A673 (cell line): Measurements from ENCODE around the gene ODAM. TPM values are rescaled to one million over a fixed set of nuclear protein-coding genes. Genes with fewer than 3 reads are reported as not detected.

Experiments used
- BruUV-seq: library from RNA; stranded (reverse); fragments of 400-500 nt; replicated peaks from 2 replicates; lab custom pipeline; 2021; lab: Mats Ljungman, UMichigan
- CTCF ChIA-PET: fragments of 300-600 bp; sonication (Branson Sonifier 250); formaldehyde crosslinking; loops from one replicate; lab custom pipeline; 2022; ENCODE audit warnings: antibody characterized with exemption; lab: Charles Lee
- POLR2A ChIA-PET: fragments of 300-600 bp; sonication (Branson Sonifier 250); formaldehyde crosslinking; loops from one replicate; lab custom pipeline; 2022; ENCODE audit warnings: antibody characterized with exemption; ENCODE audit not compliant: low non-redundant PET; lab: Charles Lee
- DNase-seq: peaks from one replicate; pipeline ENCODE4 v3.0.0-alpha.2; 2015; ENCODE audit warnings: low spot score
- H3K27ac ChIP-seq: fragments of 200-600 bp; sonication (generic); 2 replicates; pipeline ENCODE4 v1.5.1; 2016; ENCODE audit warnings: mixed run types, low read depth, mild to moderate bottlenecking, mixed read lengths, antibody characterized with exemption, low read length; ENCODE audit not compliant: poor library complexity, severe bottlenecking
- H3K27me3 ChIP-seq: fragments of 200-600 bp; sonication (generic); replicated peaks from 2 replicates; pipeline ENCODE4 v1.6.1; 2017; ENCODE audit warnings: mixed run types, low read depth, mild to moderate bottlenecking, mixed read lengths, antibody characterized with exemption, low read length; ENCODE audit not compliant: insufficient read depth, poor library complexity
- H3K36me3 ChIP-seq: fragments of 200-600 bp; sonication (generic); 2 replicates; pipeline ENCODE4 v1.6.1; 2016; ENCODE audit warnings: mixed run types, mild to moderate bottlenecking, mixed read lengths, antibody characterized with exemption, low read length; ENCODE audit not compliant: insufficient read depth, poor library complexity, severe bottlenecking
- H3K4me1 ChIP-seq: fragments of 200-600 bp; sonication (generic); 2 replicates; pipeline ENCODE4 v1.6.1; 2017; ENCODE audit warnings: mixed run types, mild to moderate bottlenecking, mixed read lengths, antibody characterized with exemption, low read length; ENCODE audit not compliant: insufficient read depth, poor library complexity, severe bottlenecking
- H3K4me3 ChIP-seq: fragments of 200-600 bp; sonication (generic); 2 replicates; pipeline ENCODE4 v1.5.1; 2016; ENCODE audit warnings: low read depth, mixed run types, mild to moderate bottlenecking, mixed read lengths, low read length; ENCODE audit not compliant: poor library complexity, severe bottlenecking
- H3K9me3 ChIP-seq: fragments of 200-600 bp; sonication (generic); 2 replicates; pipeline ENCODE4 v1.6.1; 2016; ENCODE audit warnings: mixed run types, low read depth, mild to moderate bottlenecking, mixed read lengths, antibody characterized with exemption, low read length; ENCODE audit not compliant: poor library complexity, severe bottlenecking
- EZH2 ChIP-seq: fragments of 200-600 bp; sonication (generic); IDR thresholded peaks from 2 replicates; pipeline ENCODE4 v1.6.1; 2017; ENCODE audit warnings: borderline replicate concordance, low read depth, mild to moderate bottlenecking, mixed read lengths, antibody characterized with exemption, low read length; ENCODE audit not compliant: poor library complexity, severe bottlenecking
- intact Hi-C: fragments of 100-400 bp; cut with micrococcal nuclease; formaldehyde crosslinking; loops from one replicate; pipeline ENCODE4 v1.10.0; 2022; ENCODE audit not compliant: unreplicated experiment
- total RNA-seq: library from RNA; stranded (reverse); gene quantifications from 2 replicates; pipeline ENCODE4 v1.2.3, GENCODE V29; 2021
- TF ChIP-seq, protein P1 (sequence below): fragments of 300-800, 200-600 bp; sonication (generic); conservative IDR thresholded peaks from 2 replicates; pipeline ENCODE4 v1.5.1; 2017; ENCODE audit warnings: low read depth, mild to moderate bottlenecking, antibody characterized with exemption, low read length, moderate library complexity, mixed read lengths

Gene ODAM
- total RNA-seq, 1 experiment from 2014 or later = not detected

DNA sequence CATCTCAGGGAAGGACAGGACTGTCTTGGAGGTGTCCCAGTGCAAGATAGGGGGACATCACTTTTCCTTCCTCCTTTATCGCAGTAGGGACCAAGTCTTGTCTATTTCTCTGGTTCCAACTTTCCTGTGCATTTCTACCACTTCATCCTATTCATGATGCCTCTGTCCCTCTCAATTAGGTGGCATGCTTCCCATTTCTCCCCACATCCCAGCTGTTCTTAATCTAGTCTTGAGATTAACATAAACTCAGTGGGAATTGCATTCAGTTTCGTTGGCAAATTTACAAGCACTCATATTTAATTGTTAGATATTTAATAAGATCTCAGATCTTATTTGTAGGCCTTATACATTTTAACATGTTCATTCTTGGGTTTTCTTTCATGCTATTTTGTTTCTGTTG is 15.7 kb upstream of the ODAM start:
- no TSS peak for BruUV-seq
- TF ChIP-seq, protein P1, sequence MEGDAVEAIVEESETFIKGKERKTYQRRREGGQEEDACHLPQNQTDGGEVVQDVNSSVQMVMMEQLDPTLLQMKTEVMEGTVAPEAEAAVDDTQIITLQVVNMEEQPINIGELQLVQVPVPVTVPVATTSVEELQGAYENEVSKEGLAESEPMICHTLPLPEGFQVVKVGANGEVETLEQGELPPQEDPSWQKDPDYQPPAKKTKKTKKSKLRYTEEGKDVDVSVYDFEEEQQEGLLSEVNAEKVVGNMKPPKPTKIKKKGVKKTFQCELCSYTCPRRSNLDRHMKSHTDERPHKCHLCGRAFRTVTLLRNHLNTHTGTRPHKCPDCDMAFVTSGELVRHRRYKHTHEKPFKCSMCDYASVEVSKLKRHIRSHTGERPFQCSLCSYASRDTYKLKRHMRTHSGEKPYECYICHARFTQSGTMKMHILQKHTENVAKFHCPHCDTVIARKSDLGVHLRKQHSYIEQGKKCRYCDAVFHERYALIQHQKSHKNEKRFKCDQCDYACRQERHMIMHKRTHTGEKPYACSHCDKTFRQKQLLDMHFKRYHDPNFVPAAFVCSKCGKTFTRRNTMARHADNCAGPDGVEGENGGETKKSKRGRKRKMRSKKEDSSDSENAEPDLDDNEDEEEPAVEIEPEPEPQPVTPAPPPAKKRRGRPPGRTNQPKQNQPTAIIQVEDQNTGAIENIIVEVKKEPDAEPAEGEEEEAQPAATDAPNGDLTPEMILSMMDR = no peak
- no peak for TF ChIP-seq EZH2
- peak; percentile 0 for DNase-seq
- intact Hi-C loops = loop anchor here (5.0 kb wide), 1 partner anchor 283 kb away; no protein-coding TSS in a partner anchor
- POLR2A ChIA-PET = no interaction called here
- Histone ChIP-seq H3K4me1 (no peaks in the 10 kb centered on the region), H3K9me3 (no peaks in the 10 kb centered on the region), H3K36me3 (no peaks in the 10 kb centered on the region), H3K27me3 (no peaks in the 10 kb centered on the region), H3K27ac (no peak overlapping the region), H3K4me3 (no peak overlapping the region)
- CTCF ChIA-PET = no interaction called here

DNA sequence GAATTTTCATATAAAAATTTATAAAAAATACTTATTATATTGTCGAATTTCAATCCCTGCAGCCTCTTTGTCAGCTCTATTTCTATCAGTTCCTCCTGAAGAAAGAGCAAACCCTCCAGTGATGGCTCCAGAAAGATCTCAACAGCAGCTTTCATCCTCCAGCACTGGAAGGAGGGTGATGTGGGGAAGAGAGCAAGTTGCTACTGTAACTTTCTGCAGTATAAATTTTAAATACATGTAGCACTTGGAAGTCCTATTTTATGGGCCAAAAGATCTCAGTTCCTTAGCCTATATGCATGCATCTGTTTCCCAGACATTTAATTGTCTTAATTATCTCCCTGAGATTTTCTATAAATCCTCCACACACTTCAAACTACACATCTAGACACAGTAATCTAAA is 13.7 kb upstream of the ODAM start:
- Histone ChIP-seq H3K4me1 (no peaks in the 10 kb centered on the region), H3K27ac (no peak overlapping the region), H3K36me3 (no peaks in the 10 kb centered on the region), H3K27me3 (no peaks in the 10 kb centered on the region), H3K9me3 (no peaks in the 10 kb centered on the region), H3K4me3 (no peak overlapping the region)
- no peak for DNase-seq
- BruUV-seq = no TSS peak
- POLR2A ChIA-PET = interaction anchor here (0.6 kb wide), 1 partner anchor 27 kb away, joined by 3 read pairs; no protein-coding TSS in a partner anchor
- intact Hi-C loops = loop anchor here (2.0 to 5.0 kb wide), 2 partner anchors 285 to 323 kb away; no protein-coding TSS in a partner anchor
- CTCF ChIA-PET = no interaction called here
- TF ChIP-seq EZH2 = no peak
- TF ChIP-seq, protein P1 = no peak

DNA sequence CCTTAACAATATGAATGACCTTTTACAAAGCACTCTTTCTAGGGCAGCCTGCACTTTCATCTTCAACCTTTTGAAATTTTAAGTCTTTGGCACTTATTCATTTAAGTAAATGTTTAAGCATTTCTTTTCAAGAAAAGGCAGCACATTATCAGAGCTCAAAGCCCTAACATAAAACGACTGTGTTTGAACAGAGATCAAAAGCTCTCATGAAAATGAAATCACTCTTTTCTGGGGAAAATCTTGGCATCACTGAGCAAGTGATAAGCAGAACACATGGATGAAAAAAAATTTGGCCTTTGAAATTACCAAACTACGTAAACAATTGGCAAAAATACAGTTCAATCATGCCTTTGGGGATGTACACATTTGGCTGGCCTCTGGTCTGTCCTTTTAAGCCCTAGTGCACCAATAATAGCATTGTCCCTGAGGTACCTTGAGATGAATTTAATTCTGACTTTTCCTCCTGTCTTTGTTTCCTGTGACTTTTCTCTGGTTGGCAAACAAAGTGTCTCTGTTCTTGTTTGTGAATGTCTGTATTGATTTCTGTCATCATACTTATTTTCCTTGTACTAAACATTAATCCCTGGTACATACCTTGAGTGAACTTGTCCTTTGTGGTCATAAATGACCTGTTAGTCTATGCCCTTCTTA is 12.9 kb upstream of the ODAM start:
- no TSS peak for BruUV-seq
- no peaks in the 10 kb centered on the region for H3K4me1 ChIP-seq
- intact Hi-C loops = loop anchor here (1.0 to 5.0 kb wide), 3 partner anchors 285 to 493 kb away; no protein-coding TSS in a partner anchor
- POLR2A ChIA-PET = no interaction called here
- TF ChIP-seq, protein P1 = no peak
- no peak for TF ChIP-seq EZH2
- H3K36me3 ChIP-seq = no peaks in the 10 kb centered on the region
- DNase-seq = no peak
- no peak overlapping the region for H3K27ac ChIP-seq
- no peaks in the 10 kb centered on the region for H3K27me3 ChIP-seq
- CTCF ChIA-PET = no interaction called here
- no peak overlapping the region for H3K4me3 ChIP-seq
- H3K9me3 ChIP-seq = no peaks in the 10 kb centered on the region
